ENCODE results near the gene ATXN1. TPM values are rescaled to one million over a fixed set of nuclear protein-coding genes. Genes with fewer than 3 reads are reported as not detected.

The ATXN1 gene
- polyA plus RNA-seq, 1 donor (not counting 4 experiments of a cell fraction or from before 2014, with no cell fraction given), result 9.7 TPM

- H3K9me1 ChIP-seq (ENCODE audit: control insufficient read depth, extremely low read depth, insufficient read depth, low read length), result no peaks in the 10 kb centered on the region
- H3K79me2 ChIP-seq (ENCODE audit: control insufficient read depth, insufficient read depth, low read length), result peaks cover 2% of the 10 kb centered on the region
- H3K9me3 ChIP-seq (ENCODE audit: control insufficient read depth, low read depth, low read length), result no peaks in the 10 kb centered on the region
- H3K4me2 ChIP-seq (ENCODE audit: control insufficient read depth, extremely low read depth, insufficient read depth, low read depth, low read length), result no peak overlapping the region
- no peak overlapping the region for H3K9ac ChIP-seq (ENCODE audit: control insufficient read depth, extremely low read depth, insufficient read depth, low read length)
- TF ChIP-seq EZH2 (IDR thresholded peaks at IDR 0.05; ENCODE audit: low read length) (no peak), CTCF (optimal IDR thresholded peaks at IDR 0.05 in 1 of 3, IDR thresholded peaks at IDR 0.05 in 1 of 3, conservative IDR thresholded peaks at IDR 0.05 in 1 of 3; ENCODE audit: extremely low read depth in 1 of 3, insufficient read depth in 2 of 3, low read length in 3 of 3) (no peak)
- DNase-seq (ENCODE audit: low read depth, low spot score) (no peak), FAIRE-seq (no peak)
- H3K4me3 ChIP-seq (ENCODE audit: control insufficient read depth in 2 of 3, extremely low read depth in 1 of 3, insufficient read depth in 2 of 3, low read depth in 1 of 3, low read length in 3 of 3), result no peak overlapping the region
- peak overlapping the region; percentile 77 for H3K27ac ChIP-seq (ENCODE audit: control insufficient read depth, insufficient read depth, low read length)
- H3K4me1 ChIP-seq (ENCODE audit: control insufficient read depth, extremely low read depth, insufficient read depth, low read length), result peaks cover 47% of the 10 kb centered on the region
- H2AFZ ChIP-seq (ENCODE audit: control insufficient read depth, low read length), result no peak overlapping the region
- no peaks in the 10 kb centered on the region for H3K36me3 ChIP-seq (ENCODE audit: control insufficient read depth in 2 of 2, extremely low read depth in 1 of 2, insufficient read depth in 2 of 2, low read length in 2 of 2)
- dilution Hi-C loops (cut with MboI; ENCODE audit: extremely low pct_ligation_motif_present, low sequenced_read_pairs), result no loop called here
- no peaks in the 10 kb centered on the region for H4K20me1 ChIP-seq (ENCODE audit: control insufficient read depth, extremely low read depth, insufficient read depth, low read length)
- no peaks in the 10 kb centered on the region for H3K27me3 ChIP-seq (ENCODE audit: control insufficient read depth, extremely low read depth, insufficient read depth, low read length)
Measured at GRCh38 chr6:16670617-16671051, 90.6 kb downstream of the ATXN1 start.

- H3K4me1 ChIP-seq (ENCODE audit: control insufficient read depth, extremely low read depth, insufficient read depth, low read length), result peaks cover 46% of the 10 kb centered on the region
- peak overlapping the region; percentile 77 for H3K27ac ChIP-seq (ENCODE audit: control insufficient read depth, insufficient read depth, low read length)
- no peaks in the 10 kb centered on the region for H3K36me3 ChIP-seq (ENCODE audit: control insufficient read depth in 2 of 2, extremely low read depth in 1 of 2, insufficient read depth in 2 of 2, low read length in 2 of 2)
- H3K27me3 ChIP-seq (ENCODE audit: control insufficient read depth, extremely low read depth, insufficient read depth, low read length), result no peaks in the 10 kb centered on the region
- no peak for FAIRE-seq
- peaks cover 2% of the 10 kb centered on the region for H3K79me2 ChIP-seq (ENCODE audit: control insufficient read depth, insufficient read depth, low read length)
- no peaks in the 10 kb centered on the region for H3K9me3 ChIP-seq (ENCODE audit: control insufficient read depth, low read depth, low read length)
- dilution Hi-C loops (cut with MboI; ENCODE audit: extremely low pct_ligation_motif_present, low sequenced_read_pairs), result no loop called here
- peak overlapping the region; percentile 55 for H2AFZ ChIP-seq (ENCODE audit: control insufficient read depth, low read length)
- no peak overlapping the region for H3K4me3 ChIP-seq (ENCODE audit: control insufficient read depth in 2 of 3, extremely low read depth in 1 of 3, insufficient read depth in 2 of 3, low read depth in 1 of 3, low read length in 3 of 3)
- H3K9me1 ChIP-seq (ENCODE audit: control insufficient read depth, extremely low read depth, insufficient read depth, low read length), result no peaks in the 10 kb centered on the region
- DNase-seq (ENCODE audit: low read depth, low spot score), result no peak
- H3K4me2 ChIP-seq (ENCODE audit: control insufficient read depth, extremely low read depth, insufficient read depth, low read depth, low read length), result no peak overlapping the region
- peak overlapping the region; percentile 53 for H3K9ac ChIP-seq (ENCODE audit: control insufficient read depth, extremely low read depth, insufficient read depth, low read length)
- no peaks in the 10 kb centered on the region for H4K20me1 ChIP-seq (ENCODE audit: control insufficient read depth, extremely low read depth, insufficient read depth, low read length)
- TF ChIP-seq CTCF (optimal IDR thresholded peaks at IDR 0.05 in 1 of 3, IDR thresholded peaks at IDR 0.05 in 1 of 3, conservative IDR thresholded peaks at IDR 0.05 in 1 of 3; ENCODE audit: extremely low read depth in 1 of 3, insufficient read depth in 2 of 3, low read length in 3 of 3) (no peak), EZH2 (IDR thresholded peaks at IDR 0.05; ENCODE audit: low read length) (no peak)
Measured at GRCh38 chr6:16670183-16670582, 91.1 kb downstream of the ATXN1 start.

Data from keratinocyte (primary cell).